ENCODE data around the gene CAMSAP2.
A peak's percentile ranks its signal among the peaks of the same experiment; 100 is the strongest.
"Not testable (repeated sequence)": the region's sequence is repeated elsewhere in the genome, so short reads cannot be mapped to it uniquely, and the experiment has no call there.

CAMSAP2 gene

DNA sequence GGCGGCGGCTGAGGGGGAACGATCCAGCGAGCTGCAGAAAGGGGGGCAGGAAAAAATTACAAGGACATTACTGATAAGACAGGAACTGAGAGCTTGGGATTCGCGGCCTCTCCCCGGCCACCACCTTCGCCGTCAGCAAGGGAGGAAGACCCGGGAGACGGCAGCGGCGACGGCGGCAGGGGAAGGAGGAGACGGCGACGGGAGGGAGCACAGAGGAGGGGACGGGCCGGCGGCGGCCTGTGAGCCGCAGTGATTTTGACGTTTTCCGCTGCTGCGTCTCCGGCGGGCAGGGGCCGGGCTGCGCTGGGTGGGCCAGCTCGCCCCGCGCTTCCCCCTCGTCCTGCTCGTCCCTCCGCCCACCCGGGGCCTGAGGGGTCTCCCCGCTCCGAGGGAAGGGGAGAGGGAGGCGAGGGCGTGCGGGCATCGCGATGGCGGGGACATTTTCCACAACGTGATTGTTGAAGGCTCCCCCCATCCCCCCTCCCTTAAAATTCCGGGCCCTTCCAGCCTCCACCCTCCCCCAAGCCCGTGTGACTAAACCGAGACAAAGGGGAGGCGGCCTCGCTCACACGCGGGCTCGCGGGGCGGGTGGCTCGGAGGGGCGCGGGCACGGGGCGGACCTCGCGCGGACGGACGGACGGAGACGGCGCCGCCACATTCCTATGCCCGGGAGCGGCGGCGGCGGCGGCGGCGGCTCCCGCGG, 407 bp downstream of the CAMSAP2 start:
- peak; percentile 56 for DNase-seq (ENCODE audit: low spot score)

DNA sequence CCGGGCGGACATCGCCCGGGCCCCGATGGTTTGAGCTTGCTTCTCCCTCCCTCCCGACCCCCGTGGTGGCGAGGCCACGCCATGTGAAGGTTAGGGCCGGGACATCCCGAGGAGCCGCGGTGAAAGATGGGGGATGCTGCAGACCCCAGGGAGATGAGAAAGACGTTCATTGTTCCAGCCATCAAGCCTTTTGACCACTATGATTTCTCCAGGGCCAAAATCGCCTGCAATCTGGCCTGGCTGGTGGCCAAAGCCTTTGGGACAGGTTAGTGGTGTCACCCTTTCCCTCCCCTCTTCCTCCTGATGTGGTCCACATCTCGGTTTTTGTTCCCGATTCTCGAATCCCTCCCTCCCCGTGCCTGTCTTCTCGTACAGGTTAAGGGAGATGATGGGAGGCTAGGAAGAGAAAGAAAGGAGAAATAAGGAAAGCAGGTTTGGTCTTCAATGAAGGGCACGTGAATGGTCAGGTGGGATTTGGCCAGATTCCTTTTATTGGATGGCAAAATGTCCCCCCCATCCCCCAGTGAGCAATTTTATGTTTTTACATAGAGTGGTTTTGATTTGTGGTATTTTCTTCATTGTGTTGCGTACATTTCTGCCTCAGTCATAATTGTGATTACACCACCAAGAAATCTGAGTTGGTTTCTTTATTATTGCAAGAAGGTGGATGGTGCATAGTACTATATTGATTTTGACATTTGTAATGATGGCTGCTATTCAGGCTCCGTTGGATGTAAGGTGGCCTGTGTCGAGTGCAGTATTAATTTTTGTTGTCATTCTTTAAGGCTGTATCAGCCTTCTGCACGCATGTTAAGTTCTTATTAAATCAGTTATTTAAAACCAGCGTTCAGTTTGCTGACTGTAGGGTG, 1.2 kb downstream of the CAMSAP2 start:
- DNase-seq (ENCODE audit: low spot score) = no peak

DNA sequence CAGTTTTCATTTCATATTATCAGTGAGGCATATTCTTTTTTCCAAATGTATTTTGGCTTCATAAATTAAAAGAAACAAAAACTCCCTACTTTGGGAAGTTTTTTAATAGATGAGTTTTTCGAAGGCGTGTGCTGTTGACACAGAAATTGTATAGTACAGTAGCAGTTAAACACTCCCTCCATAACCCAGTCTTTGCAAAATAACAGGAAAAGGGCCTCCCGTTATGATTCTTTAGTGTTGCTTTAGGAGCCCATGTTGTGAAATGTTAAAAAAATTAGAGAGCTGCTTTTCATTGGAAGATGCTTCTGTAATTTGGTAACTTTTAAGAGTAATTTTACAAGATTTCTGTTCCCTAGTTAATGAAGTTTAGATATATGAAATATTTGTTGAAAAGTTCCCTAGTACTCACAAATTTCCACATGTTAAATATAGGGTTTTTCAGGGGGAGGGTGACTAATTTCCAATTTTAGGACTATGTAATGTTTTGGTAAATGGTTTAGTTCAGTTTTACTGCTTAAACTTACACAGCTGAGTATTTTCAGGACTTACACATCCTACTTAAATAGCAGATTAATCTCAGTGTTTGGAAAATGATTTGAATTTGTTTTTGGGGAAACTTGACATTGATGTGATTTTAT, 2.0 kb downstream of the CAMSAP2 start:
- no peak for DNase-seq (ENCODE audit: low spot score)

DNA sequence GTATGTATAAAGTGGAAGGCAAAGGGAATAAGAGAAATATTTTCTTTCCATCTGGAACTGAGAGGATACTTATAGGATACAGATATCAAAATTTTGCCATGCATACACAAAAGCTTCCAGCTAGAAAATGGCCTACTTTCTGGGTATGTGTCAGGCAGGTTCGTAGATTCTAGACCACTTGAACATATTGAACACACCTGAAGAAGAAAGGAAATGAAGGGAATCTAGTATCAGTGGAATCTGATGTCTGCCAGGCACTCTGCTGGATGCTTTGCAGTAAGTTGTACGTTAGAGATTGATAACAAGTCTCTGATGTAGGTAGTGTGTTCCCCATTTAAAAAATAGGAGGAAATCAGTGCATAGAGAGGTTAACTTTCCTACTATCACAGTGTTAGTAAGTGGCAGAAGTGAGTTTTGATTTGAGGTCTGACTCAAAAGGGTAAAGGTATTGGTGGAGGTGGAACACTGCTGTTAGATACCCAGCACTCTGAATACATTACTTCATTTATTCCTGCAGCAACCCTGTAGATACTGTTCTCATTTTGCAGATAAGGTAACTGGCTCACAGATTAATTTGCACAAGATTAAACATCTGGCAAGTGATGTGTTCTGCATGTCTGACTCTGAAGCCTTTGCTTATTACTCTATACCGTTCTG, 3.0 kb downstream of the CAMSAP2 start:
- no peak for DNase-seq (ENCODE audit: low spot score)

DNA sequence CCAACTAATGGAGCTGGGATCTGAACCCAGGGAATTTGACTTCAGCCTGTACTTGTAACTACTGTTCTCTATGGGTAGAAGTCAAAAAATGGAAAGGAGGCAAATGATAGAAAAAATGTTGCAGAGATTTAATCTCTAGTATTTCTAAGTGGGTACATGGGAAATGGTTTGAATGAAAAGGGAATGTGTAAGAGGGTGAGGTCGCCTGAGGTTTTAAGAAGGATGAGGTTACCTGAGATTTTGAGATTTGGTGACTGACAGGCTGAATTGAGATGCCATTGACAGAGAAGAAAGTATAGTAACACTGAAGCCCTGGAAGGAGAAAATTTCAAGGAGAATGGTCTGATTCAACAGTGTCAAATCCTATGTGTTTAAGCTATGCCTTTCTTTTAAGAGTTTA, 5.5 kb downstream of the CAMSAP2 start:
- DNase-seq (ENCODE audit: low spot score) = no peak

DNA sequence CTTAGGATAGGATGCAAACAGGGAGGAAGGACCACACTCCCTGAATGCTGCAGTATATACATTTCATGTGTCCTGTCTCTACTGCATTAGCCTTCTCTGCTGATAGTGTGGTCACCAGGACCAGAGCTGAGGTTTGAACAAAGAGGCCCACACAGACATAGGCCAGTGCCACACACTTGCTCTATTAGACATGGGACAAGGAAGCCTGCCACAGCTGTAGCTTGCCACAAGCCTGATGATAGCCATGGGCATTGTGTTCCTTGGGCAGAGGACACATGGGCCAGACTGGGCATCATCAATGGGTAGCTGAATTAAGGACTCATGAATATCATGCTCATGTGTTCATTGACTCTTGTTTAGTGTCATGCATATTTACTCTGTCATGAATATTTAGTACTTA, 10.4 kb downstream of the CAMSAP2 start:
- DNase-seq (ENCODE audit: low spot score) = no peak

DNA sequence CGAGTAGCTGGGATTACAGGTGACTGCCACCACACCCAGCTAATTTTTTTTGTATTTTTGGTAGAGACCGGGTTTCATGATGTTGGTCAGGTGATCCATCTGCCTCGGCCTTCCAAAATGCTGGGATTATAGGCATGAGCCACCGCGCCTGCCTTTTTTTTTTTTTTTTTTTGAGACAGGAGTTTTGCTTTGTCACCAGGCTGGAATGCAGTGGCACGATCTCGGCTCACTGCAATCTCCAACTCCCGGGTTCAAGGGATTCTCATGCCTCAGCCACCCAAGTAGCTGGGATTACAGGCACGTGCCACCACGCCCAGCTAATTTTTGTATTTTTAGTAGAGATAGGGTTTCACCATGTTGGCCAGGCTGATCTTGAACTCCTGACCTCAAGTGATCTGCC, 12.1 kb downstream of the CAMSAP2 start:
- DNase-seq (ENCODE audit: low spot score) = not testable (repeated sequence)

DNA sequence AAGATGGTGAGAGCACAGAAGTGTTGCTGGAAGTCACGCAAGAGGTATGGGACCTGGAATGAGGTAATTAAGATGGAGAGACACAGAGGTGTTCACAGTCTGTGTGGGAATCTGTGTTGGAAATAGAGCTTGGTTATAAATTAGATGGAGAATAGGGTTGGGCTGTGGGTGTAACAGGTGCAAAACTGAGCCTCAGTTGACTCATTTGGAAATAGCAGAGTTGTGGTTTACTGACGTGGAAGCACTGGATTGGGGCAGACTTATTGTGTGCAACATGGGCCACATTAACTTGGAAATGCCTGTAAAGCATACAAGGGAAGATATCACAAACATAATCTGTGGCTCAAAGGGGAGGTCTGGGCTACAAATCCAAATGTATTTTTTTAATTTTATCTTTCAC, 13.0 kb downstream of the CAMSAP2 start:
- no peak for DNase-seq (ENCODE audit: low spot score)

DNA sequence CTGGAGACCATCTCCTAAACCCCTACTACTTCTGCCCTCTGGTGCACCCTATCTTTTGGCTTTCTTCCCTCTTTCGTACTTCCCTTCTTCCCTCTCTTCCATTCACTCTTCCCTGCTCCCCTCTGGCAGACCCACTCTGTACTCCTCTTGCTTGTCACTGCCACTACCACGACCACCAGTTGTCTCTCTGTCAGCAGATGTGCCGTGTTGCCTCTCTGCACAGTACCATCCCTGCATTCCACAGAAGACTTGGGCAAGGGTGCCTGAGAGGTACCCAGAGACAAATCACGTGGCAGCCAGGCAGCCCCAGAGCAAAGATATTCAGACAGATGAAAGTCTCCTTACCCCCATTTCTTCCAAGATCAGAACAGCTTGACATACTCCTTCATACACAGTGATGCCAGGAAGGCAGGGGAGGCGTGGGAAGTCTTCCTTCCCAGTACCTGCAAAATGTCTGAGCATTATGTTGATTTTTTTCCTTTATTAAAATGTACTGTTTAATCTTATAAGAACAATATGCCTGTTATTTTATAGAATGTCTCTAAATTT, 15.0 kb downstream of the CAMSAP2 start:
- no peak for DNase-seq (ENCODE audit: low spot score)

DNA sequence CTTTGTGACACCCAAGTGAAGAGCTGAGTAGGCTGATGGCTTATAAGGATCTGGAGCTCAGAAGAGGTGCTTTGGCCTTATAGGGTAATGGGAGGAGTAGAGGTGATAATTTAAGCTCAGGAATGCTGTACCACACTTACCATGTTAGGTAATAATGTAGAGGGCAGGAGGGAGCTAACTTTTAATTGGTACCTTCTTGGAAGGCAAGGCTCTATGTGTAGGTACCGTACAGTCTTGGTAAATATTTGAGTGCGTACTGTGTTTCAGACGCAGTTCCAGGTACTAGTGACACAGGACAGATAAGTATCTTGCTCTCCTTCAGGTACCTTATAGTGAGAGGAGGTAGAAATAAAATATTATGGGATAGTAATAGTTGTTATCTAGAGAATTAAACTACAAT, 16.8 kb downstream of the CAMSAP2 start:
- no peak for DNase-seq (ENCODE audit: low spot score)

DNA sequence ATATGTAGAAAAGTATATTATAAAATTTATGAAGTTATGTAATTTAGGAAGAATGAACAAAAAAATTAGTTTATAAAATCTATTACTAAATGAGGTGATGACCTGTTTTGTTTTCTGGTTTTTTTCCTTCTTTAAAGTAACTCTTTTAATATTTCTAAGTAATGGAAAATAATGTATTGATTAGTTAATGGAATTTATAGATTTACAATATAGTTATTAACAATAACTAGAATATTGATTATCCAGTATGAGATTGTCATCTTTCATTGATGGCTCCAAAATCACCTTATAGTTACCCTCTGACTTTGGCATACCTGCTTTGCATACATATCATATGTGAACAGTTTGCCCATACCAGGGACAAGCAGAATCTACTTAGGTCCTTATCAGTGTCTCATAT, 23.4 kb downstream of the CAMSAP2 start:
- DNase-seq (ENCODE audit: low spot score) = no peak

DNA sequence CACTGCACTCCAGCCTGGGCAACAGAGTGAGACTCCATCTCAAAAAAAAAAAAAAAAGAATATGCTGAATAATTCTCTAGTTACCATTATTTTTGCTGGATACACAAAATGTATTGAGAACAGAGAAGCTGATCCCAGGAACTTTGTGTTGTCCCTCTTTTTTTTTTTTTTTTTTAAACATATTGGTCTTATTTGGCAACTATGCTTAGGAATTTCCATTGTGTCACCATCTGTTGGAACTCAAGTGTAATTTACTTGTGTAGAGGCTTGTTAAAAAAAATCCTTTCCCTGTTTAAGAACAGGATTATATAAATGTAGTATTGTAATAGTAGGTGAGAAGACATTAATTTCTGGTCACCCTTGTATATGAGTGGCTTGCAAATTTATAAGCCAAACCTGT, 28.6 kb downstream of the CAMSAP2 start:
- no peak for DNase-seq (ENCODE audit: low spot score)

DNA sequence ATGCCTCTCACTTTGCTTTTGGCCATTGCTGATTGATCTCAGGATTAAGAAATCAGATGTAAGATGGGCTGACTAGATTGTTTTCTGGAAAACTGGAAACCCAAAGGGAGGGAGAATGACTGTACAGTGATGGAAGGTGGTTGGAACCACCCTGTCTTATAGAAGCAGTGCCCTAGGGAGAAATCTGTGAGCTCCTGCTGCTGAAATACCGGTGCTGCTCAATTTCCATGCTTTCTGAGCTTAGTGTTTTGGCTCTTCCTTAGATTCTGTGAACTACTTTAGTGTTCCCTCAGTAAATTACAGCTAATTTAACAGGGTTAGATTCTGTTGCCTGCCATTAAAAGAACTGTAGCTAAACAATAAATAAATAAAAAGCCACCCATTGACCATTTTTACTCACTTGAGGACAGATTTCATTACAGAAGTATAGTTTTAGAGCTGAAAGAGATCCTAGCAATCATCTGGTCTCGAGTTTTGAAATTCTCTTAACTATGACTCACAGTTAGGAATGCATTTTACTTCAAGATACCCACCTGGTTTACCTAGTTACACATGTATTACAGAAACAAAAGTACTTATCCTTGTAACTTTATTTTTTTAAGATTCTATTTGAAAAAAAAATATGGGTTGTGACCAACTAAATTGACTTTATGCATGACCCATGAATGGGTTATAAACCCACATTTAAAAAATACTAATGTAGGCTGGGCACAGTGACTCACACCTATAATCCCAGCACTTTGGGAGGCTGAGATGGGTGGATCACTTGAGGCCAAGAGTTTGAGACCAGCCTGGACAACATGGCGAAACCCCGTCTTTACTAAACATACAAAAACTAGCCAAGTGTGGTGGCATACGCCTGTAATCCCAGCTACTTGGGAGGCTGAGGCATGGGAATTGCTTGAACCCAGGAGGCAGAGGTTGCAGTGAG, 33.2 kb downstream of the CAMSAP2 start:
- DNase-seq (ENCODE audit: low spot score) = no peak

DNA sequence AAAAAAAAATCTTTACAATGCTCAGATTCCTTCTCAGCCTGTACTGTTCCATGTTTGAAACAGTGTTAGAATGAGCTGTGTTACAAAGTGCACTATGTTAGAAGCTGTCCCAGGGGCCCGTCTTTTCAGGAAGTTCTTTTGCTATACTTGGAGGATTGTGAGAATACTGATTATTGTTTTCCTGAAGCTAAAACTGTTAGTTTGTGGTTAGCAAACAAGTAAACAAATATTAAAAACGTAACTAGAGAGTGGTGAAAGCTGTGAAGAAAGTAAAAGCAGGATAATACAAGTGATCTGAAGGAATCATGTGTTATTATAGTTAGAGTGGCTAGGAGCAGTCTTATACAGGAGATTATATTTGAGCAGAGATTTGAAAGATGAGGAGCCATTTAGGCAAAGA, 35.6 kb downstream of the CAMSAP2 start:
- no peak for DNase-seq (ENCODE audit: low spot score)

DNA sequence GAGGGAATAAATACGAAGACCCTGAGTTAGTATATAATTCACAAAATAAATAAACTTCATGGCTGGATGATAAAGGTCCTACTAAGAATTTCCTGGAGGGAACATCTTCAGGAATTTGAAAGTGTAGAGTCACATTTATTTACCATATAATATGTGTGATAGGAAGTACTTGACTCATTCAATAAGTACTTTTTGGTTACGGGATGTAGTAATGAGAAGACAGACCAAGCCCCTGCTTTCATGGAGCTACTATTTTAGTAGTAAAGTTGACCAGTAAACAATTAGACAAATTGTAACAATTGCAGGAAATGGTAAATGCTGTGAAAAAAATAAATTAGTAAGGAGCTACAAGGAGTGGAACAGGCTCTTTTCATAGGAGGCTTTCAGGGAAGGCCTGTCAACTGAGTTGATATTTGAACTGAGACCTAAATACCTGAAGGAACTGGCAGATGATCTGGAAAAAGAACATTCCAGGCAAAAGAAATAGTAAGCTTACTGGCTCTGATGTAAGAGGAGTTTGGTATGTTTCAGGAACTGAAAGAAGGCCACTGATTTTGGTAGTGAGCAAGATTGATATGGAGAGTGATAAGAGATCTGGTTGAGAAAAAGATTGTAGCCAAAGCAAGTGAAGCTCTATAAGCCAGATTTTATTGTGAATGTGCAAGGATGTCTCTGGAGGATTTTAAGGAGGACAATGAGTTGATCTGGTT, 36.2 kb downstream of the CAMSAP2 start:
- DNase-seq (ENCODE audit: low spot score) = no peak

DNA sequence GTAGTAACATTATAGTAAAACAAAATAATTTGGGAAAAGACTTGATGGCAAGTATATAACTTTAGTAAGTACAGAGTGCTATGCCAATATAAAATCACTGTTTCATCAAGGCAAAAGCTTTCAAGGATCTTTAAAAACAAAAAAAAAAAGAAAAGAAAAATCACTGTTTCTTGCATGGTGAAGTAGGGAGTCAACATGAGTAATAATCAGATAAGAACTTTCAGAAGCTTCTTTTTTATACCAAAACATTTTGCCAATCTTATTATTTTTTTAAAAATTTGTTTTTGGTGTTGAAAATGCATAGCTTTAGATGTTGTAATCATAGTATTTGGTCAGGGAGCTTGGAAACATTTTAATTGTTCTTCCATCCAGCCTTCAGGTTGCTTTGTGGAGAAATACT, 37.2 kb downstream of the CAMSAP2 start:
- no peak for DNase-seq (ENCODE audit: low spot score)

DNA sequence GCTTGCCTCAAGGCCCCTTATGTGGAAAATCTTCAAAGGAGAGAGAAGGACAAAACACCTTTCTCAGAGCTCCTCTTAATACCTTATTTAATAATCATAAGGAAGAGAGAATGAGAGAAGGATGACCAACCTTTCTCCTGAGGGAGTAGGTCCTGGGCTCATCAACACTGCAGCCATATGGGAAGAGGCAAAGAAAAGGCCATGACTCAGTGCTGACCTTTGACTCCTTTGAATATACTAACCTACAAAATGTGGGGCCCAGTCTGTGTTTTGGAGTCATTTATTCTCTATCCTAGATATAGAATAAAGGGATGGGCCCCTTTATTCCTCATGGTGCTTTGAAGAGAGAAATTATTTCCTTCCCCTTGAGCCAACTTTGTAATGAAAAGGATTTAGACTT, 38.3 kb downstream of the CAMSAP2 start:
- no peak for DNase-seq (ENCODE audit: low spot score)

DNA sequence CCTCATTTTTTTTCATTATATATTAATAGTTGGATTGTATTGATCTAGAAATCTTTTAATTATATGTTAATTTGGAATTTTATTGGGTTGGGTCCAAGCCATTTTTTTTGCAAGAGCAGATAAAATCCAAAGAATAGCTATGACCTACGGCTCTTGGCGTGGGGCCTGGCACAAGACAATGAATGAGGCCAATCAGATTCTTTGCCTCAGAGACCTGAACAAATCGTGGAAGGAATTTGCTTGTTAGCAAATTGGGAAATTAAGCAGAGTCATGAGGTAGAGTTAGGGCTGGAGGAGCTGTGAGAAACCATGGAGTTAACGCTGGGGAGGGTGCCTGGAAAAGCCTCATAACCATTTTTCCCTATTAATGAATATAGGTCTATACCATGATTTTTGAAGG, 40.1 kb downstream of the CAMSAP2 start:
- no peak for DNase-seq (ENCODE audit: low spot score)

DNA sequence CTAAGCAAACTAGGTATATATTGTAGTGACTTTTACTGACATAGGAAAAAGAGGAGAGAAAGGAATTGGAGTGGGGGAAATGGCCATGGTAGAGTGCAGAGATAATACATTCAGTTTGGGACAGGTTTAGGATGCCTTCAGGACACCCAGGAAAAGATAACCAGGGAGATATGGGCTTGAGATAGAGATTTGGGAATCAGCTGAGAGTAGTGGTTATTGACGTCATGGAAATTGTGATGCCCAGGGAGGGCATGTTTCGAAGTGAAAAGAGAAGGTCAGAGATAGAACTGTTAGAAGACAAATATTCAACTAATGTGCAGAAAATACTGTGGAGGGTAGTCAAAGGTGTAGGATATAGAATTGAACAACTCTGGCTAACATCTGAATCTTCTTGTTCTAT, 40.6 kb downstream of the CAMSAP2 start:
- no peak for DNase-seq (ENCODE audit: low spot score)

DNA sequence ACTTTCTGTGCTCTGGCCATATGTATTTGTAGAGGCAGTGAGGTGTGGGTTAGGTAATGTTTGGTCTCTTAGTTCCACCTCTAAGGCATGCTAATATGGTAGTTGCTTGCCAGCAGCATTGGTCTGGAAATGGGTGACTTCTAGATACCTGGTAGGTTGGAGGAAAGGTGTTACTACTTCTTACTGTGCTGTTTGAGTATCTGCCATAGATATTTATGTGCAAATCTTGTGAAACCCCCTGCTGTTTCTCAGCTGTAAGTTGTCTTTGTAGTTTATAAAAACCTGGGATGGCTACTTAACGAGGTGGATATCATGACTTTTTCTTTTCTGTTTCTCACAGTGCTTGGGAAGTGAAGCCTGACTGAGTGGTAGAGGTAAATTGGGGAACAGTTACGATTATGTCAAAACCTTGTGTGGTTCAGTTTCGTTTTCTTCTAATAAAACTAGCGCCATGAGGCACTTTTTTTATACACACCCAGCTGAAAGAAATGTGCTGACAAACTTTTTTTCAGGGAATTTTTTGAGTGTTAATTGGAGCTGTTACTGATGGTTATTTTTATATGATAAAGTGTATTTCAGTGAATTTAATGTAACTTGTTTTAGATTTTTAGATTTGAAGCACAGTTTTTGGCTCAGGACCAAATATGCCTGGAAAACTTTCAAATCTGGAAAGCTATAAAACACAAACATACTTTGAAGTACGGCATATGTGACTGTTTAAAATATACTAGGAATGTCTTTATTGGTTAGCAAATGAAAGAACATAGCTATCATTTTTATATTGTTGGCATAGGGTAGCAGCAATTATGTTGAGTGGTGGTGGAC, 42.1 kb downstream of the CAMSAP2 start:
- DNase-seq (ENCODE audit: low spot score) = no peak

Measured in germinal center (tissue), 1 donor.